ENCODE measurements around the gene TAF6. TPM values are rescaled to one million over a fixed set of nuclear protein-coding genes. Genes with fewer than 3 reads are reported as not detected.

TAF6 gene
- total and polyA plus RNA-seq, 2 experiments from 2014 or later: 56.3 to 141 TPM

DNA sequence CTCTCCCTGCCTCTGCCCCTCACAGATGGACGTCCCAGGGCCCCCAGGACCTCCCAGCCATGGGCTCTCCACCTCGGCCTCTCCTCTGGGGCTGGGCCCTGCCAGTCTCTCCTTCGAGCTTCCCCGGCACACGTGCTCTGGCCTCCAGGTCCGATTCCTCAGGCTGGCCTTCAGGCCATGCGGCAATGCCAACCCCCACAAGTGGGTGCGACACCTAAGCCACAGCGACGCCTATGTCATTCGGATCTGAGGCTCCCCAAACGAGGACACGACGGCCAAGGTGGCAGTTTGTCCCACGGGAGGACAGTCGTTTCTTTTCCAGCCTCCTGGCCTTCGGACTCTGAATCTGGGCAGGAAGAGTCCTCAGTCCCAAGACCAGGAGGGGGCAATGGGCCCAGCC is 12.5 kb downstream of the TAF6 start:
- peaks cover 17% of the 10 kb centered on the region; the same call in 1 of the 2 replicates for H3K36me3 ChIP-seq (ENCODE audit: insufficient read depth)
- H3K4me3 ChIP-seq: no peak overlapping the region
- Mint-ChIP-seq H3K4me3 (no peak overlapping the region), H3K36me3 (ENCODE audit: low read depth) (peaks cover 75% of the 10 kb centered on the region), H3K4me1 (peaks cover 8% of the 10 kb centered on the region), H3K9me3 (no peaks in the 10 kb centered on the region), H3K27me3 (ENCODE audit: insufficient read depth, low read depth, poor library complexity) (peaks cover 31% of the 10 kb centered on the region), H3K27ac (no peak overlapping the region)
- H4K20me1 ChIP-seq (replicated peaks; ENCODE audit: insufficient read depth): no peaks in the 10 kb centered on the region
- H3K79me2 ChIP-seq (replicated peaks; ENCODE audit: insufficient read depth): peaks cover 8% of the 10 kb centered on the region; the same call in 1 of the 2 replicates
- H2AFZ ChIP-seq: no peak overlapping the region
- H3K27me3 ChIP-seq (ENCODE audit: insufficient read depth): no peaks in the 10 kb centered on the region
- DNase-seq (ENCODE audit: low spot score) (no peak), ATAC-seq (no peak)
- TF ChIP-seq ZNF114 (CRISPR knock-in tag; IDR thresholded peaks at IDR 0.05): no peak
- TF ChIP-seq STAT1 (IDR thresholded peaks at IDR 0.05; ENCODE audit: unreplicated experiment): no peak
- TF ChIP-seq REST (IDR thresholded peaks at IDR 0.05; ENCODE audit: unreplicated experiment): no peak
- TF ChIP-seq, protein P1, sequence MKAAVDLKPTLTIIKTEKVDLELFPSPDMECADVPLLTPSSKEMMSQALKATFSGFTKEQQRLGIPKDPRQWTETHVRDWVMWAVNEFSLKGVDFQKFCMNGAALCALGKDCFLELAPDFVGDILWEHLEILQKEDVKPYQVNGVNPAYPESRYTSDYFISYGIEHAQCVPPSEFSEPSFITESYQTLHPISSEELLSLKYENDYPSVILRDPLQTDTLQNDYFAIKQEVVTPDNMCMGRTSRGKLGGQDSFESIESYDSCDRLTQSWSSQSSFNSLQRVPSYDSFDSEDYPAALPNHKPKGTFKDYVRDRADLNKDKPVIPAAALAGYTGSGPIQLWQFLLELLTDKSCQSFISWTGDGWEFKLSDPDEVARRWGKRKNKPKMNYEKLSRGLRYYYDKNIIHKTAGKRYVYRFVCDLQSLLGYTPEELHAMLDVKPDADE (IDR thresholded peaks at IDR 0.05): no peak
- TF ChIP-seq JUNB (IDR thresholded peaks at IDR 0.05; ENCODE audit: unreplicated experiment): no peak
- TF ChIP-seq NANOG (IDR thresholded peaks at IDR 0.05; ENCODE audit: borderline replicate concordance): no peak
- no peak for TF ChIP-seq POLR2AphosphoS5 (IDR thresholded peaks at IDR 0.05; ENCODE audit: low read depth)
- TF ChIP-seq, protein P2, sequence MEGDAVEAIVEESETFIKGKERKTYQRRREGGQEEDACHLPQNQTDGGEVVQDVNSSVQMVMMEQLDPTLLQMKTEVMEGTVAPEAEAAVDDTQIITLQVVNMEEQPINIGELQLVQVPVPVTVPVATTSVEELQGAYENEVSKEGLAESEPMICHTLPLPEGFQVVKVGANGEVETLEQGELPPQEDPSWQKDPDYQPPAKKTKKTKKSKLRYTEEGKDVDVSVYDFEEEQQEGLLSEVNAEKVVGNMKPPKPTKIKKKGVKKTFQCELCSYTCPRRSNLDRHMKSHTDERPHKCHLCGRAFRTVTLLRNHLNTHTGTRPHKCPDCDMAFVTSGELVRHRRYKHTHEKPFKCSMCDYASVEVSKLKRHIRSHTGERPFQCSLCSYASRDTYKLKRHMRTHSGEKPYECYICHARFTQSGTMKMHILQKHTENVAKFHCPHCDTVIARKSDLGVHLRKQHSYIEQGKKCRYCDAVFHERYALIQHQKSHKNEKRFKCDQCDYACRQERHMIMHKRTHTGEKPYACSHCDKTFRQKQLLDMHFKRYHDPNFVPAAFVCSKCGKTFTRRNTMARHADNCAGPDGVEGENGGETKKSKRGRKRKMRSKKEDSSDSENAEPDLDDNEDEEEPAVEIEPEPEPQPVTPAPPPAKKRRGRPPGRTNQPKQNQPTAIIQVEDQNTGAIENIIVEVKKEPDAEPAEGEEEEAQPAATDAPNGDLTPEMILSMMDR (conservative IDR thresholded peaks at IDR 0.05; ENCODE audit: low read depth in 2 of 2): no peak
- no peak for TF ChIP-seq ZNF331 (CRISPR knock-in tag; IDR thresholded peaks at IDR 0.05; ENCODE audit: low read depth)
- no peak for TF ChIP-seq CREB1 (CRISPR knock-in tag; IDR thresholded peaks at IDR 0.05; ENCODE audit: low read depth)
- TF ChIP-seq EZH2phosphoT487 (IDR thresholded peaks at IDR 0.05; ENCODE audit: unreplicated experiment): no peak
- TF ChIP-seq EZH2 (IDR thresholded peaks at IDR 0.05; ENCODE audit: low read depth, unreplicated experiment): no peak
- TF ChIP-seq ZNF462 (CRISPR knock-in tag; IDR thresholded peaks at IDR 0.05): no peak
- H3K4me2 ChIP-seq: no peak overlapping the region
- H3K9me2 ChIP-seq (ENCODE audit: insufficient read depth): no peaks in the 10 kb centered on the region
- peaks cover 4% of the 10 kb centered on the region; the same call in 1 of the 2 replicates for H3F3A ChIP-seq (replicated peaks; ENCODE audit: low read depth)
- H3K4me1 ChIP-seq (ENCODE audit: insufficient read depth): peaks cover 5% of the 10 kb centered on the region; the same call in 1 of the 2 replicates
- H3K27ac ChIP-seq (ENCODE audit: low read depth): no peak overlapping the region
